HEK293 (cell line): ENCODE measurements around the gene PCMT1.

ENCODE experiments used
- CTCF ChIA-PET: fragments of 350-600 bp; formaldehyde crosslinking; extraction: SDS; loops from one replicate; lab custom pipeline; 2021; ENCODE audit warnings: antibody characterized with exemption; lab: Yijun Ruan, JAX
- POLR2A ChIA-PET: fragments of 300-600 bp; formaldehyde crosslinking; extraction: SDS; loops from one replicate; lab custom pipeline; 2020; ENCODE audit warnings: antibody characterized with exemption, inconsistent platforms; lab: Yijun Ruan, JAX
- H3K27ac ChIP-seq: fragments of 200-500 bp; sonication (Bioruptor generic); 2 replicates; pipeline ENCODE4 v1.5.1; 2014; ENCODE audit warnings: low read depth, low read length, control low read depth, inconsistent platforms; ENCODE audit errors: extremely low read depth
- H3K36me3 ChIP-seq, 2 experiments: fragments of 200-500 bp in 1 of 2; sonication (Bioruptor generic) in 1 of 2; 1 replicate in 1 of 2; 2 replicates in 1 of 2; pipeline ENCODE4 v1.5.1; 2014 to 2017; ENCODE audit warnings: inconsistent platforms in 2 of 2, low read length in 2 of 2; ENCODE audit not compliant: control insufficient read depth in 2 of 2, insufficient read depth in 1 of 2
- H3K4me1 ChIP-seq: fragments of 200-500 bp; sonication (Bioruptor generic); 2 replicates; pipeline ENCODE4 v1.5.1; 2014; ENCODE audit warnings: mild to moderate bottlenecking, low read length, inconsistent platforms; ENCODE audit not compliant: control insufficient read depth, insufficient read depth
- H3K4me3 ChIP-seq: 2 replicates; pipeline ENCODE4 v1.5.1; 2011; ENCODE audit warnings: low read depth, mild to moderate bottlenecking, control low read depth, low read length, moderate library complexity
- H3K9me3 ChIP-seq: fragments of 200-500 bp; sonication (Bioruptor generic); 2 replicates; pipeline ENCODE4 v1.5.1; 2014; ENCODE audit warnings: low read depth, low read length, inconsistent platforms; ENCODE audit not compliant: control insufficient read depth, insufficient read depth
- BCL11A ChIP-seq: fragments of 450-650 bp; formaldehyde crosslinking; IDR thresholded peaks from 2 replicates; pipeline ENCODE4 v1.5.1; 2016; ENCODE audit warnings: low read depth, missing biosample characterization, missing genetic modification characterization
- RBAK ChIP-seq: fragments of 450-650 bp; formaldehyde crosslinking; IDR thresholded peaks from 2 replicates; pipeline ENCODE4 v1.5.1; 2016; ENCODE audit warnings: missing biosample characterization, missing genetic modification characterization
- SCRT1 ChIP-seq: fragments of 450-650 bp; formaldehyde crosslinking; IDR thresholded peaks from 2 replicates; pipeline ENCODE4 v1.5.1; 2016; ENCODE audit warnings: missing biosample characterization, missing genetic modification characterization, borderline replicate concordance
- SP7 ChIP-seq: fragments of 450-650 bp; formaldehyde crosslinking; IDR thresholded peaks from 2 replicates; pipeline ENCODE4 v1.5.1; 2016; ENCODE audit warnings: missing biosample characterization, missing genetic modification characterization
- TRIM28 ChIP-seq: IDR thresholded peaks from 2 replicates; pipeline ENCODE4 v1.6.1; 2011; ENCODE audit warnings: low read length, control low read depth, borderline replicate concordance
- WT1 ChIP-seq: fragments of 450-650 bp; formaldehyde crosslinking; IDR thresholded peaks from 2 replicates; pipeline ENCODE4 v1.5.1; 2016; ENCODE audit warnings: missing biosample characterization, missing genetic modification characterization
- ZBTB17 ChIP-seq: fragments of 450-650 bp; formaldehyde crosslinking; IDR thresholded peaks from 2 replicates; pipeline ENCODE4 v1.5.1; 2016; ENCODE audit warnings: missing biosample characterization, missing genetic modification characterization
- ZNF138 ChIP-seq: fragments of 450-650 bp; formaldehyde crosslinking; IDR thresholded peaks from 2 replicates; pipeline ENCODE4 v1.5.1; 2016; ENCODE audit warnings: missing biosample characterization, missing genetic modification characterization, borderline replicate concordance
- ZNF184 ChIP-seq: fragments of 450-650 bp; IDR thresholded peaks from 2 replicates; pipeline ENCODE4 v1.5.1; 2018; ENCODE audit warnings: missing biosample characterization, mild to moderate bottlenecking, missing genetic modification characterization
- ZNF311 ChIP-seq: fragments of 450-650 bp; formaldehyde crosslinking; IDR thresholded peaks from 2 replicates; pipeline ENCODE4 v1.5.1; 2017; ENCODE audit warnings: missing biosample characterization, missing genetic modification characterization, borderline replicate concordance
- ZNF324 ChIP-seq: fragments of 450-650 bp; formaldehyde crosslinking; IDR thresholded peaks from 2 replicates; pipeline ENCODE4 v1.5.1; 2016; ENCODE audit warnings: missing biosample characterization, missing genetic modification characterization
- ZNF510 ChIP-seq: fragments of 450-650 bp; formaldehyde crosslinking; IDR thresholded peaks from 2 replicates; pipeline ENCODE4 v1.5.1; 2018; ENCODE audit warnings: mild to moderate bottlenecking, missing genetic modification characterization, missing biosample characterization; ENCODE audit not compliant: insufficient replicate concordance
- ZNF585B ChIP-seq: fragments of 450-650 bp; formaldehyde crosslinking; IDR thresholded peaks from 2 replicates; pipeline ENCODE4 v1.5.1; 2016; ENCODE audit warnings: missing biosample characterization, missing genetic modification characterization
- ZNF621 ChIP-seq: fragments of 450-650 bp; formaldehyde crosslinking; IDR thresholded peaks from 2 replicates; pipeline ENCODE4 v1.5.1; 2017; ENCODE audit warnings: missing biosample characterization, missing genetic modification characterization
- ZNF670 ChIP-seq: fragments of 450-650 bp; formaldehyde crosslinking; IDR thresholded peaks from 2 replicates; pipeline ENCODE4 v1.5.1; 2016; ENCODE audit warnings: missing biosample characterization, missing genetic modification characterization, low read depth
- ZNF76 ChIP-seq: fragments of 450-650 bp; formaldehyde crosslinking; IDR thresholded peaks from 2 replicates; pipeline ENCODE4; 2016; ENCODE audit warnings: low read depth, missing biosample characterization, missing genetic modification characterization, borderline replicate concordance
- ZNF837 ChIP-seq: fragments of 450-650 bp; formaldehyde crosslinking; IDR thresholded peaks from 2 replicates; pipeline ENCODE4 v1.5.1; 2016; ENCODE audit warnings: missing biosample characterization, missing genetic modification characterization
- TF ChIP-seq, protein P1 (sequence below): fragments of 450-650 bp; formaldehyde crosslinking; IDR thresholded peaks from 2 replicates; pipeline ENCODE4 v1.5.1; 2016; ENCODE audit warnings: missing biosample characterization, missing genetic modification characterization
- TF ChIP-seq, protein P2 (sequence below): fragments of 450-650 bp; formaldehyde crosslinking; IDR thresholded peaks from 2 replicates; pipeline ENCODE4 v1.5.1; 2016; ENCODE audit warnings: missing biosample characterization, missing genetic modification characterization
- TF ChIP-seq, protein P3 (sequence below): fragments of 450-650 bp; formaldehyde crosslinking; IDR thresholded peaks from 2 replicates; pipeline ENCODE4 v1.5.1; 2016; ENCODE audit warnings: missing biosample characterization, missing genetic modification characterization
- TF ChIP-seq, protein P4 (sequence below): fragments of 450-650 bp; formaldehyde crosslinking; IDR thresholded peaks from 2 replicates; pipeline ENCODE4 v1.5.1; 2016; ENCODE audit warnings: missing biosample characterization, missing genetic modification characterization
- TF ChIP-seq, protein P5 (sequence below): fragments of 450-650 bp; formaldehyde crosslinking; IDR thresholded peaks from 2 replicates; pipeline ENCODE4 v1.5.1; 2016; ENCODE audit warnings: missing biosample characterization, missing genetic modification characterization
- TF ChIP-seq, protein P6 (sequence below): fragments of 450-650 bp; formaldehyde crosslinking; IDR thresholded peaks from 2 replicates; pipeline ENCODE4 v1.5.1; 2016; ENCODE audit warnings: missing biosample characterization, missing genetic modification characterization

The PCMT1 gene

DNA sequence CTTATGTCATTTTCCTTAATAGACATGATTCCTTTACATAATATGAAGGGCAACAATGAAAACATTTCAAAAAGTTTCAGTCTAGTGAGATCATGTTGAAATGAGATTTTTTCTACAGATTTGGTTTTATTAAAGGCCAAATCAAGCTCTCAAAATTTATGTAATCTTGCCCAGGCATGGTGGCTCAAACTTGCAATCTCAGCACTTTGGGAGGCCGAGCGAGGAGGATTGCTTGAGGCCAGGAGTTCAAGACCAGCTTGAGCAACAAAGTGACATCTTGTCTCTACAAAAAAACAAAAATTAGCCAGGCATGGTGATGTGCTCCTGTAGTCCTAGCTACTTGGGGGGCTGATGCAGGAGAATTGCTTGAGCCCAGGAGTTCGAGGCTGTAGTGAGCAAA is 63.8 kb downstream of the PCMT1 start (continued):
- TF ChIP-seq ZNF184 (tag by site-specific recombination): no peak
- TF ChIP-seq ZNF138 (tag by site-specific recombination): no peak
- no peak for TF ChIP-seq ZNF621 (tag by site-specific recombination)
- TF ChIP-seq, protein P1, sequence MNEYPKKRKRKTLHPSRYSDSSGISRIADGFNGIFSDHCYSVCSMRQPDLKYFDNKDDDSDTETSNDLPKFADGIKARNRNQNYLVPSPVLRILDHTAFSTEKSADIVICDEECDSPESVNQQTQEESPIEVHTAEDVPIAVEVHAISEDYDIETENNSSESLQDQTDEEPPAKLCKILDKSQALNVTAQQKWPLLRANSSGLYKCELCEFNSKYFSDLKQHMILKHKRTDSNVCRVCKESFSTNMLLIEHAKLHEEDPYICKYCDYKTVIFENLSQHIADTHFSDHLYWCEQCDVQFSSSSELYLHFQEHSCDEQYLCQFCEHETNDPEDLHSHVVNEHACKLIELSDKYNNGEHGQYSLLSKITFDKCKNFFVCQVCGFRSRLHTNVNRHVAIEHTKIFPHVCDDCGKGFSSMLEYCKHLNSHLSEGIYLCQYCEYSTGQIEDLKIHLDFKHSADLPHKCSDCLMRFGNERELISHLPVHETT (tag by site-specific recombination): no peak

DNA sequence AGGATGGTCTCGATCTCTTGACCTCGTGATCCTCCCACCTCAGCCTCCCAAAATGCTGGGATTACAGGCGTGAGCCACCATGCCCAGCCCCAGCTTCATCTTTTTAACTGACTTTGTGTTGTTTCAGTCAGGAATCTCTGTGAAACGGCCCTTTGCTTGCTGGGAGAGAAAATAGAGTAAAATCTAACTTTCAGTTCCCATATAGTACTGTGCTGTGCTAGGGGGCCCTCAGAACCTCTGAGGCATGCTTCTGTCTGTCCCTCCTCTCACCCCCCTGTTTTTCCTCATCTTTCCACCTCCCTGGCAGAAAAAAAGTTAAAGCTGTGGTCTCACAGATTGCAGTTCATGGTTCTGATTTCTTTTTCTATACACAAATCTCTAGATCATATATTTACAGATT is 66.2 kb downstream of the PCMT1 start:
- no peaks in the 10 kb centered on the region for H3K4me1 ChIP-seq
- TF ChIP-seq ZNF311 (tag by site-specific recombination) (no peak), RBAK (tag by site-specific recombination) (no peak), ZNF585B (tag by site-specific recombination) (no peak), ZNF76 (no peak), ZNF670 (tag by site-specific recombination) (no peak), BCL11A (tag by site-specific recombination) (no peak), SP7 (no peak), ZBTB17 (tag by site-specific recombination) (no peak), ZNF510 (no peak), SCRT1 (tag by site-specific recombination) (no peak), TRIM28 (no peak), ZNF324 (tag by site-specific recombination) (no peak), ZNF837 (no peak), WT1 (tag by site-specific recombination) (no peak)
- TF ChIP-seq, protein P2, sequence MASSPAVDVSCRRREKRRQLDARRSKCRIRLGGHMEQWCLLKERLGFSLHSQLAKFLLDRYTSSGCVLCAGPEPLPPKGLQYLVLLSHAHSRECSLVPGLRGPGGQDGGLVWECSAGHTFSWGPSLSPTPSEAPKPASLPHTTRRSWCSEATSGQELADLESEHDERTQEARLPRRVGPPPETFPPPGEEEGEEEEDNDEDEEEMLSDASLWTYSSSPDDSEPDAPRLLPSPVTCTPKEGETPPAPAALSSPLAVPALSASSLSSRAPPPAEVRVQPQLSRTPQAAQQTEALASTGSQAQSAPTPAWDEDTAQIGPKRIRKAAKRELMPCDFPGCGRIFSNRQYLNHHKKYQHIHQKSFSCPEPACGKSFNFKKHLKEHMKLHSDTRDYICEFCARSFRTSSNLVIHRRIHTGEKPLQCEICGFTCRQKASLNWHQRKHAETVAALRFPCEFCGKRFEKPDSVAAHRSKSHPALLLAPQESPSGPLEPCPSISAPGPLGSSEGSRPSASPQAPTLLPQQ: no peak
- TF ChIP-seq, protein P3, sequence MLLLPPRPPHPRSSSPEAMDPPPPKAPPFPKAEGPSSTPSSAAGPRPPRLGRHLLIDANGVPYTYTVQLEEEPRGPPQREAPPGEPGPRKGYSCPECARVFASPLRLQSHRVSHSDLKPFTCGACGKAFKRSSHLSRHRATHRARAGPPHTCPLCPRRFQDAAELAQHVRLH (tag by site-specific recombination): no peak
- TF ChIP-seq, protein P4, sequence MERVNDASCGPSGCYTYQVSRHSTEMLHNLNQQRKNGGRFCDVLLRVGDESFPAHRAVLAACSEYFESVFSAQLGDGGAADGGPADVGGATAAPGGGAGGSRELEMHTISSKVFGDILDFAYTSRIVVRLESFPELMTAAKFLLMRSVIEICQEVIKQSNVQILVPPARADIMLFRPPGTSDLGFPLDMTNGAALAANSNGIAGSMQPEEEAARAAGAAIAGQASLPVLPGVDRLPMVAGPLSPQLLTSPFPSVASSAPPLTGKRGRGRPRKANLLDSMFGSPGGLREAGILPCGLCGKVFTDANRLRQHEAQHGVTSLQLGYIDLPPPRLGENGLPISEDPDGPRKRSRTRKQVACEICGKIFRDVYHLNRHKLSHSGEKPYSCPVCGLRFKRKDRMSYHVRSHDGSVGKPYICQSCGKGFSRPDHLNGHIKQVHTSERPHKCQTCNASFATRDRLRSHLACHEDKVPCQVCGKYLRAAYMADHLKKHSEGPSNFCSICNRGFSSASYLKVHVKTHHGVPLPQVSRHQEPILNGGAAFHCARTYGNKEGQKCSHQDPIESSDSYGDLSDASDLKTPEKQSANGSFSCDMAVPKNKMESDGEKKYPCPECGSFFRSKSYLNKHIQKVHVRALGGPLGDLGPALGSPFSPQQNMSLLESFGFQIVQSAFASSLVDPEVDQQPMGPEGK (tag by site-specific recombination): no peak
- TF ChIP-seq, protein P5, sequence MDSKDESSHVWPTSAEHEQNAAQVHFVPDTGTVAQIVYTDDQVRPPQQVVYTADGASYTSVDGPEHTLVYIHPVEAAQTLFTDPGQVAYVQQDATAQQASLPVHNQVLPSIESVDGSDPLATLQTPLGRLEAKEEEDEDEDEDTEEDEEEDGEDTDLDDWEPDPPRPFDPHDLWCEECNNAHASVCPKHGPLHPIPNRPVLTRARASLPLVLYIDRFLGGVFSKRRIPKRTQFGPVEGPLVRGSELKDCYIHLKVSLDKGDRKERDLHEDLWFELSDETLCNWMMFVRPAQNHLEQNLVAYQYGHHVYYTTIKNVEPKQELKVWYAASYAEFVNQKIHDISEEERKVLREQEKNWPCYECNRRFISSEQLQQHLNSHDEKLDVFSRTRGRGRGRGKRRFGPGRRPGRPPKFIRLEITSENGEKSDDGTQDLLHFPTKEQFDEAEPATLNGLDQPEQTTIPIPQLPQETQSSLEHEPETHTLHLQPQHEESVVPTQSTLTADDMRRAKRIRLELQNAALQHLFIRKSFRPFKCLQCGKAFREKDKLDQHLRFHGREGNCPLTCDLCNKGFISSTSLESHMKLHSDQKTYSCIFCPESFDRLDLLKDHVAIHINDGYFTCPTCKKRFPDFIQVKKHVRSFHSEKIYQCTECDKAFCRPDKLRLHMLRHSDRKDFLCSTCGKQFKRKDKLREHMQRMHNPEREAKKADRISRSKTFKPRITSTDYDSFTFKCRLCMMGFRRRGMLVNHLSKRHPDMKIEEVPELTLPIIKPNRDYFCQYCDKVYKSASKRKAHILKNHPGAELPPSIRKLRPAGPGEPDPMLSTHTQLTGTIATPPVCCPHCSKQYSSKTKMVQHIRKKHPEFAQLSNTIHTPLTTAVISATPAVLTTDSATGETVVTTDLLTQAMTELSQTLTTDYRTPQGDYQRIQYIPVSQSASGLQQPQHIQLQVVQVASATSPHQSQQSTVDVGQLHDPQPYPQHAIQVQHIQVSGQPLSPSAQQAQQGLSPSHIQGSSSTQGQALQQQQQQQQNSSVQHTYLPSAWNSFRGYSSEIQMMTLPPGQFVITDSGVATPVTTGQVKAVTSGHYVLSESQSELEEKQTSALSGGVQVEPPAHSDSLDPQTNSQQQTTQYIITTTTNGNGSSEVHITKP (tag by site-specific recombination): no peak
- TF ChIP-seq, protein P6, sequence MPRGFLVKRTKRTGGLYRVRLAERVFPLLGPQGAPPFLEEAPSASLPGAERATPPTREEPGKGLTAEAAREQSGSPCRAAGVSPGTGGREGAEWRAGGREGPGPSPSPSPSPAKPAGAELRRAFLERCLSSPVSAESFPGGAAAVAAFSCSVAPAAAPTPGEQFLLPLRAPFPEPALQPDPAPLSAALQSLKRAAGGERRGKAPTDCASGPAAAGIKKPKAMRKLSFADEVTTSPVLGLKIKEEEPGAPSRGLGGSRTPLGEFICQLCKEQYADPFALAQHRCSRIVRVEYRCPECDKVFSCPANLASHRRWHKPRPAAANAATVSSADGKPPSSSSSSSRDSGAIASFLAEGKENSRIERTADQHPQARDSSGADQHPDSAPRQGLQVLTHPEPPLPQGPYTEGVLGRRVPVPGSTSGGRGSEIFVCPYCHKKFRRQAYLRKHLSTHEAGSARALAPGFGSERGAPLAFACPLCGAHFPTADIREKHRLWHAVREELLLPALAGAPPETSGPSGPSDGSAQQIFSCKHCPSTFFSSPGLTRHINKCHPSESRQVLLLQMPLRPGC (tag by site-specific recombination): no peak
- TF ChIP-seq, all 188 proteins: peak for 0
- no peak overlapping the region for H3K4me3 ChIP-seq
- ChIA-PET CTCF (interaction anchor here (0.6 kb wide), 2 partner anchors 111 to 1238 kb away, joined by 3 to 6 read pairs; no protein-coding TSS in a partner anchor), POLR2A (no interaction called here)
- H3K27ac ChIP-seq: no peak overlapping the region
- peaks cover 7 to 34% of the 10 kb centered on the region in 2 experiments; a peak in 2 of 3 replicates for H3K36me3 ChIP-seq
- no peaks in the 10 kb centered on the region for H3K9me3 ChIP-seq
